WTC11 (cell line): ENCODE results near the gene MACROD2.

Experiments used
- CREM ChIP-seq: sonication (generic); formaldehyde crosslinking; IDR thresholded peaks from 2 replicates; pipeline ENCODE4 v1.8.1; 2022; ENCODE audit warnings: mild to moderate bottlenecking, missing genetic modification reagents, moderate library complexity
- ESRRA ChIP-seq: sonication (generic); formaldehyde crosslinking; IDR thresholded peaks from 2 replicates; pipeline ENCODE4 v1.8.1; 2022; ENCODE audit warnings: mild to moderate bottlenecking, missing genetic modification reagents, borderline replicate concordance
- ZNF121 ChIP-seq: sonication (generic); formaldehyde crosslinking; IDR thresholded peaks from 2 replicates; pipeline ENCODE4 v1.8.0; 2023; ENCODE audit warnings: missing genetic modification reagents
- TF ChIP-seq, protein P1 (sequence below): sonication (generic); formaldehyde crosslinking; IDR thresholded peaks from 2 replicates; pipeline ENCODE4 v1.8.1; 2022; ENCODE audit warnings: missing genetic modification reagents, borderline replicate concordance
- TF ChIP-seq, protein P2 (sequence below): fragments of 200-600 bp; IDR thresholded peaks from 2 replicates; pipeline ENCODE4 v1.8.0; 2022; ENCODE audit warnings: antibody characterized with exemption

DNA sequence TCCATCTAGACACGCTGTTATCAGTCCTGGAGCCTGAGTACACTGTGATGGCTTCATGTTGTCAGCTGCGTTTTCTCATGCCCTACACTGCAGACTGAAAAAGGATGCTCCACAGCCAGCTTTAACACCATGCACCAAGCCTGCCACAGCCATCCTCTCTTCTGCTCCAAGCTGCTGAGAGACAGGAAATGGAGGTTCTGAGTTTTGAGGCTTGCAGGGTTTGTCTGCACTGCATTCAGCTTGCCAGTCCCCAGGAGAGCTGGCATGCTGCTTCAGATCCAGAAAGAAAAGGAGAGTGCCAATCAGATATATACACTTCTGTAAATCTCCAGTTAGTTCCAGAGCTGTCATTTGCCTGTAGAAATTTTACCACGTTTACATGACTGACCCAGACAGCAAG, 892.8 kb downstream of the MACROD2 start:
- no peak for TF ChIP-seq CREM
- no peak for TF ChIP-seq ESRRA (CRISPR knock-in tag)
- TF ChIP-seq, protein P1, sequence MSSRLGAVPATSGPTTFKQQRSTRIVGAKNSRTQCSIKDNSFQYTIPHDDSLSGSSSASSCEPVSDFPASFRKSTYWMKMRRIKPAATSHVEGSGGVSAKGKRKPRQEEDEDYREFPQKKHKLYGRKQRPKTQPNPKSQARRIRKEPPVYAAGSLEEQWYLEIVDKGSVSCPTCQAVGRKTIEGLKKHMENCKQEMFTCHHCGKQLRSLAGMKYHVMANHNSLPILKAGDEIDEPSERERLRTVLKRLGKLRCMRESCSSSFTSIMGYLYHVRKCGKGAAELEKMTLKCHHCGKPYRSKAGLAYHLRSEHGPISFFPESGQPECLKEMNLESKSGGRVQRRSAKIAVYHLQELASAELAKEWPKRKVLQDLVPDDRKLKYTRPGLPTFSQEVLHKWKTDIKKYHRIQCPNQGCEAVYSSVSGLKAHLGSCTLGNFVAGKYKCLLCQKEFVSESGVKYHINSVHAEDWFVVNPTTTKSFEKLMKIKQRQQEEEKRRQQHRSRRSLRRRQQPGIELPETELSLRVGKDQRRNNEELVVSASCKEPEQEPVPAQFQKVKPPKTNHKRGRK (CRISPR knock-in tag) = no peak
- no peak for TF ChIP-seq ZNF121 (CRISPR knock-in tag)
- TF ChIP-seq, protein P2, sequence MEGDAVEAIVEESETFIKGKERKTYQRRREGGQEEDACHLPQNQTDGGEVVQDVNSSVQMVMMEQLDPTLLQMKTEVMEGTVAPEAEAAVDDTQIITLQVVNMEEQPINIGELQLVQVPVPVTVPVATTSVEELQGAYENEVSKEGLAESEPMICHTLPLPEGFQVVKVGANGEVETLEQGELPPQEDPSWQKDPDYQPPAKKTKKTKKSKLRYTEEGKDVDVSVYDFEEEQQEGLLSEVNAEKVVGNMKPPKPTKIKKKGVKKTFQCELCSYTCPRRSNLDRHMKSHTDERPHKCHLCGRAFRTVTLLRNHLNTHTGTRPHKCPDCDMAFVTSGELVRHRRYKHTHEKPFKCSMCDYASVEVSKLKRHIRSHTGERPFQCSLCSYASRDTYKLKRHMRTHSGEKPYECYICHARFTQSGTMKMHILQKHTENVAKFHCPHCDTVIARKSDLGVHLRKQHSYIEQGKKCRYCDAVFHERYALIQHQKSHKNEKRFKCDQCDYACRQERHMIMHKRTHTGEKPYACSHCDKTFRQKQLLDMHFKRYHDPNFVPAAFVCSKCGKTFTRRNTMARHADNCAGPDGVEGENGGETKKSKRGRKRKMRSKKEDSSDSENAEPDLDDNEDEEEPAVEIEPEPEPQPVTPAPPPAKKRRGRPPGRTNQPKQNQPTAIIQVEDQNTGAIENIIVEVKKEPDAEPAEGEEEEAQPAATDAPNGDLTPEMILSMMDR = no peak
